22Rv1 (cell line): ENCODE data around the gene DOHH.

Experiments
- CTCF ChIP-seq: fragments of 450-650 bp; IDR thresholded peaks from 2 replicates; pipeline ENCODE4 v1.5.1; 2017; ENCODE audit warnings: mild to moderate bottlenecking
- ZFX ChIP-seq: fragments of 450-650 bp; IDR thresholded peaks from 2 replicates; pipeline ENCODE4 v1.6.1; 2017; ENCODE audit warnings: antibody characterized with exemption, borderline replicate concordance

- no peak for TF ChIP-seq CTCF
- no peak for TF ChIP-seq ZFX
Measured at GRCh38 chr19:3453840-3454239, 46.6 kb downstream of the DOHH start.
